Left ventricle myocardium inferior (tissue), 1 donor: ENCODE results near the gene TECPR2. TPM values are rescaled to one million over a fixed set of nuclear protein-coding genes. Genes with fewer than 3 reads are reported as not detected.

Experiments used
- DNase-seq: peaks from one replicate; pipeline ENCODE4 v3.0.0-alpha.2; 2020
- H3K27ac ChIP-seq: fragments of 200-600 bp; replicated peaks from 2 replicates; pipeline ENCODE4 v1.8.0; 2021
- H3K27me3 ChIP-seq: fragments of 200-600 bp; 2 replicates; pipeline ENCODE4 v1.8.0; 2021; ENCODE audit warnings: low read depth
- H3K36me3 ChIP-seq: fragments of 200-600 bp; 2 replicates; pipeline ENCODE4 v1.8.0; 2021
- H3K4me1 ChIP-seq: fragments of 200-600 bp; 2 replicates; pipeline ENCODE4 v1.8.0; 2021
- H3K4me3 ChIP-seq: fragments of 200-600 bp; 2 replicates; pipeline ENCODE4 v1.8.0; 2021; ENCODE audit warnings: mild to moderate bottlenecking, moderate library complexity
- H3K9me3 ChIP-seq: fragments of 200-600 bp; replicated peaks from 2 replicates; pipeline ENCODE4 v1.8.0; 2021
- CTCF ChIP-seq: fragments of 200-600 bp; IDR thresholded peaks from 2 replicates; pipeline ENCODE4 v1.8.0; 2021; ENCODE audit warnings: antibody characterized with exemption, mild to moderate bottlenecking, borderline replicate concordance
- intact Hi-C: fragments of 100-400 bp; cut with micrococcal nuclease; formaldehyde crosslinking; loops from one replicate; pipeline ENCODE4 v1.11.0; 2022
- total RNA-seq: library from RNA; stranded (reverse); fragmentation: NEBNext Ultra II Directional; extraction: Animal tissue kit (Norgen Biotek cat#: 25700); gene quantifications from one replicate; pipeline ENCODE4 v1.2.1, GENCODE V29; 2021
- donor health status: DM: no; HTN: yes; CAD: no; lungs with severe emphysema.

TECPR2 gene
- total RNA-seq, 1 donor from 2014 or later: 20.0 TPM

- TF ChIP-seq CTCF: no peak
- Histone ChIP-seq H3K27me3 (no peaks in the 10 kb centered on the region), H3K4me1 (peaks cover 40% of the 10 kb centered on the region), H3K27ac (no peak overlapping the region), H3K4me3 (no peak overlapping the region), H3K9me3 (no peaks in the 10 kb centered on the region), H3K36me3 (peaks cover 60% of the 10 kb centered on the region)
- no peak for DNase-seq
- intact Hi-C loops: no loop called here
These were observed 3.4 kb upstream of the TECPR2 start for GRCh38 chr14:102359341-102359740.

- H3K4me1 ChIP-seq: peaks cover 44% of the 10 kb centered on the region
- H3K27me3 ChIP-seq: no peaks in the 10 kb centered on the region
- intact Hi-C loops: no loop called here
- H3K36me3 ChIP-seq: peaks cover 50% of the 10 kb centered on the region
- no peak for DNase-seq
- H3K27ac ChIP-seq: no peak overlapping the region
- H3K4me3 ChIP-seq: no peak overlapping the region
- no peaks in the 10 kb centered on the region for H3K9me3 ChIP-seq
- no peak for TF ChIP-seq CTCF
These were observed 2.4 kb upstream of the TECPR2 start for GRCh38 chr14:102360388-102360787.

GRCh38 chr14:102362084-102362483, 657 bp upstream of the TECPR2 start:
- intact Hi-C loops: no loop called here
- Histone ChIP-seq H3K4me3 (peak overlapping the region; percentile 95), H3K36me3 (peaks cover 33% of the 10 kb centered on the region), H3K4me1 (peaks cover 51% of the 10 kb centered on the region), H3K27ac (peak overlapping the region; percentile 96), H3K9me3 (no peaks in the 10 kb centered on the region), H3K27me3 (no peaks in the 10 kb centered on the region)
- TF ChIP-seq CTCF: no peak
- no peak for DNase-seq

GRCh38 chr14:102363182-102363943, 622 bp downstream of the TECPR2 start:
- Histone ChIP-seq H3K27me3 (no peaks in the 10 kb centered on the region), H3K36me3 (peaks cover 20% of the 10 kb centered on the region), H3K4me3 (peak overlapping the region; percentile 95), H3K27ac (peak overlapping the region; percentile 96), H3K9me3 (no peaks in the 10 kb centered on the region), H3K4me1 (peaks cover 64% of the 10 kb centered on the region)
- peak; percentile 53 for DNase-seq
- intact Hi-C loops: no loop called here
- no peak for TF ChIP-seq CTCF

- intact Hi-C loops: no loop called here
- H3K27ac ChIP-seq: peak overlapping the region; percentile 47
- no peak for TF ChIP-seq CTCF
These were observed 7.6 kb downstream of the TECPR2 start for GRCh38 chr14:102370305-102370809.

More at GRCh38 chr14:102370305-102370809, 7.6 kb downstream of the TECPR2 start:
- H3K4me3 ChIP-seq: no peak overlapping the region
- no peak for DNase-seq
- no peaks in the 10 kb centered on the region for H3K9me3 ChIP-seq
- no peaks in the 10 kb centered on the region for H3K36me3 ChIP-seq
- H3K27me3 ChIP-seq: no peaks in the 10 kb centered on the region
- H3K4me1 ChIP-seq: peaks cover 40% of the 10 kb centered on the region
